Measurements from ENCODE around the gene CBL. TPM values are rescaled to one million over a fixed set of nuclear protein-coding genes. Genes with fewer than 3 reads are reported as not detected.

CBL gene
- total RNA-seq, 2 experiments from 2014 or later: 19.2 to 59.1 TPM

- H3K27ac ChIP-seq (ENCODE audit: low read depth, low read length, poor library complexity, severe bottlenecking): peak overlapping the region; percentile 14
- peaks cover 71% of the 10 kb centered on the region for H3K4me1 ChIP-seq (ENCODE audit: insufficient read depth, low read length, poor library complexity, severe bottlenecking)
- H2AFZ ChIP-seq (ENCODE audit: low read length): no peak overlapping the region
- no peak overlapping the region for H3K4me3 ChIP-seq (ENCODE audit: low read depth, low read length, poor library complexity, severe bottlenecking)
- H3K9me3 ChIP-seq (ENCODE audit: low read length): no peaks in the 10 kb centered on the region
- intact Hi-C loops (cut with micrococcal nuclease; ENCODE audit: unreplicated experiment): no loop called here
- TF ChIP-seq CTCF (conservative IDR thresholded peaks at IDR 0.05; ENCODE audit: low read length) (no peak), EZH2phosphoT487 (IDR thresholded peaks at IDR 0.05; ENCODE audit: borderline replicate concordance, low read depth, low read length) (no peak)
- POLR2A ChIA-PET: interaction anchor here (0.6 to 1.8 kb wide), 9 partner anchors 10 to 50 kb away, joined by 3 to 7 read pairs (median 3); no protein-coding TSS in a partner anchor
- DNase-seq (ENCODE audit: low spot score): no peak
- peak overlapping the region; percentile 55 for H3K4me2 ChIP-seq (ENCODE audit: low read length)
- CTCF ChIA-PET (ENCODE audit: unreplicated experiment): no interaction called here
- H3K36me3 ChIP-seq (ENCODE audit: insufficient read depth, low read length): no peaks in the 10 kb centered on the region
- no peaks in the 10 kb centered on the region for H3K9me2 ChIP-seq (ENCODE audit: insufficient read depth, low read length)
- H4K20me1 ChIP-seq (ENCODE audit: insufficient read depth, low read length): no peaks in the 10 kb centered on the region; the same call in none of the 2 replicates
- BruUV-seq (replicated peaks): no TSS peak
- peaks cover 79% of the 10 kb centered on the region for H3K79me2 ChIP-seq (ENCODE audit: insufficient read depth, low read depth, low read length)
Observed at GRCh38 chr11:119262668-119263351, 56.7 kb downstream of the CBL start.

- Histone ChIP-seq H3K79me2 (ENCODE audit: insufficient read depth, low read depth, low read length) (peaks cover 74% of the 10 kb centered on the region), H3K27ac (ENCODE audit: low read depth, low read length, poor library complexity, severe bottlenecking) (peak overlapping the region; percentile 14), H3K36me3 (ENCODE audit: insufficient read depth, low read length) (no peaks in the 10 kb centered on the region), H3K9me3 (ENCODE audit: low read length) (no peaks in the 10 kb centered on the region), H3K9me2 (ENCODE audit: insufficient read depth, low read length) (no peaks in the 10 kb centered on the region), H3K4me2 (ENCODE audit: low read length) (peak overlapping the region; percentile 55), H3K4me3 (ENCODE audit: low read depth, low read length, poor library complexity, severe bottlenecking) (peak overlapping the region; percentile 23), H2AFZ (ENCODE audit: low read length) (no peak overlapping the region), H4K20me1 (ENCODE audit: insufficient read depth, low read length) (no peaks in the 10 kb centered on the region; the same call in none of the 2 replicates), H3K4me1 (ENCODE audit: insufficient read depth, low read length, poor library complexity, severe bottlenecking) (peaks cover 64% of the 10 kb centered on the region)
- TF ChIP-seq EZH2phosphoT487 (IDR thresholded peaks at IDR 0.05; ENCODE audit: borderline replicate concordance, low read depth, low read length): no peak
- no peak for TF ChIP-seq CTCF (conservative IDR thresholded peaks at IDR 0.05; ENCODE audit: low read length)
- intact Hi-C loops (cut with micrococcal nuclease; ENCODE audit: unreplicated experiment): no loop called here
- POLR2A ChIA-PET: interaction anchor here (0.6 to 1.8 kb wide), 13 partner anchors 9 to 50 kb away, joined by 3 to 7 read pairs (median 3); no protein-coding TSS in a partner anchor
- no TSS peak for BruUV-seq (replicated peaks)
- CTCF ChIA-PET (ENCODE audit: unreplicated experiment): no interaction called here
- DNase-seq (ENCODE audit: low spot score): peak; percentile 23
Observed at GRCh38 chr11:119263352-119263940, 57.3 kb downstream of the CBL start.

- H3K9me3 ChIP-seq (ENCODE audit: low read length): no peaks in the 10 kb centered on the region
- CTCF ChIA-PET (ENCODE audit: unreplicated experiment): no interaction called here
- no peak overlapping the region for H2AFZ ChIP-seq (ENCODE audit: low read length)
- no peaks in the 10 kb centered on the region; the same call in 1 of the 2 replicates for H4K20me1 ChIP-seq (ENCODE audit: insufficient read depth, low read length)
- H3K4me1 ChIP-seq (ENCODE audit: insufficient read depth, low read length, poor library complexity, severe bottlenecking): peaks cover 38% of the 10 kb centered on the region
- H3K79me2 ChIP-seq (ENCODE audit: insufficient read depth, low read depth, low read length): peaks cover 50% of the 10 kb centered on the region
- no peaks in the 10 kb centered on the region for H3K9me2 ChIP-seq (ENCODE audit: insufficient read depth, low read length)
- POLR2A ChIA-PET: interaction anchor here (0.6 to 2.1 kb wide), 7 partner anchors 12 to 446 kb away, joined by 3 to 8 read pairs (median 4); no protein-coding TSS in a partner anchor
- BruUV-seq (replicated peaks): no TSS peak
- H3K36me3 ChIP-seq (ENCODE audit: insufficient read depth, low read length): no peaks in the 10 kb centered on the region
- no peak overlapping the region for H3K4me3 ChIP-seq (ENCODE audit: low read depth, low read length, poor library complexity, severe bottlenecking)
- no peak overlapping the region for H3K4me2 ChIP-seq (ENCODE audit: low read length)
- intact Hi-C loops (cut with micrococcal nuclease; ENCODE audit: unreplicated experiment): no loop called here
- TF ChIP-seq EZH2phosphoT487 (IDR thresholded peaks at IDR 0.05; ENCODE audit: borderline replicate concordance, low read depth, low read length) (no peak), CTCF (conservative IDR thresholded peaks at IDR 0.05; ENCODE audit: low read length) (no peak)
- DNase-seq (ENCODE audit: low spot score): no peak
- H3K27ac ChIP-seq (ENCODE audit: low read depth, low read length, poor library complexity, severe bottlenecking): no peak overlapping the region
Observed at GRCh38 chr11:119266063-119266462, 59.9 kb downstream of the CBL start.
